Stomach smooth muscle (tissue), 2 donors: ENCODE measurements around the gene KCND2.

Experiments
- H3K27ac ChIP-seq: one replicate; pipeline ENCODE4 v1.7.0; 2013; ENCODE audit warnings: mild to moderate bottlenecking, low read length, inconsistent platforms
- H3K27me3 ChIP-seq, 2 donors: one replicate each; pipeline ENCODE4 v1.7.0; 2013; ENCODE audit warnings: low read length in 2 of 2; ENCODE audit not compliant: insufficient read depth in 2 of 2, control insufficient read depth in 1 of 2
- H3K36me3 ChIP-seq, 2 donors: one replicate each; pipeline ENCODE4 v1.7.0; 2013; ENCODE audit warnings: low read length in 2 of 2; ENCODE audit not compliant: control insufficient read depth in 2 of 2, insufficient read depth in 2 of 2
- H3K4me1 ChIP-seq: one replicate; pipeline ENCODE4 v1.7.0; 2013; ENCODE audit warnings: low read length; ENCODE audit not compliant: control insufficient read depth, insufficient read depth
- H3K4me3 ChIP-seq, 2 donors: one replicate each; pipeline ENCODE4 v1.7.0; 2013; ENCODE audit warnings: low read length in 2 of 2
- H3K9ac ChIP-seq, 2 donors: one replicate each; pipeline ENCODE4 v1.7.0; 2013; ENCODE audit warnings: low read length in 2 of 2, mild to moderate bottlenecking in 1 of 2
- H3K9me3 ChIP-seq, 2 donors: one replicate each; pipeline ENCODE4 v1.7.0; 2013; ENCODE audit warnings: low read length in 2 of 2; ENCODE audit not compliant: control insufficient read depth in 2 of 2
- donor health status: healthy.
- donor health status: Pancreatic carcinoma.

Gene KCND2

GRCh38 chr7:120720317-120720716, 447.3 kb downstream of the KCND2 start:
- no peaks in the 10 kb centered on the region for H3K4me1 ChIP-seq
- no peak overlapping the region for H3K9ac ChIP-seq
- no peak overlapping the region for H3K4me3 ChIP-seq
- H3K36me3 ChIP-seq: no peaks in the 10 kb centered on the region
- no peak overlapping the region for H3K27ac ChIP-seq
- H3K9me3 ChIP-seq: no peaks in the 10 kb centered on the region
- H3K27me3 ChIP-seq: peaks cover 0 to 3% of the 10 kb centered on the region in 2 donors

GRCh38 chr7:120723465-120724385, 450.8 kb downstream of the KCND2 start:
- Histone ChIP-seq H3K27ac (no peak overlapping the region), H3K9ac (no peak overlapping the region)

GRCh38 chr7:120724448-120724847, 451.5 kb downstream of the KCND2 start:
- Histone ChIP-seq H3K4me1 (no peaks in the 10 kb centered on the region), H3K9ac (no peak overlapping the region), H3K4me3 (no peak overlapping the region), H3K27me3 (peaks cover 0 to 3% of the 10 kb centered on the region in 2 donors), H3K27ac (no peak overlapping the region), H3K9me3 (no peaks in the 10 kb centered on the region), H3K36me3 (no peaks in the 10 kb centered on the region)

More at GRCh38 chr7:120723465-120724385, 450.8 kb downstream of the KCND2 start:
- Histone ChIP-seq H3K4me3 (no peak overlapping the region), H3K9me3 (no peaks in the 10 kb centered on the region), H3K4me1 (no peaks in the 10 kb centered on the region), H3K27me3 (peaks cover 0 to 3% of the 10 kb centered on the region in 2 donors), H3K36me3 (no peaks in the 10 kb centered on the region)

- no peak overlapping the region for H3K9ac ChIP-seq
- no peaks in the 10 kb centered on the region for H3K4me1 ChIP-seq
- H3K27ac ChIP-seq: no peak overlapping the region
- H3K36me3 ChIP-seq: no peaks in the 10 kb centered on the region
- H3K9me3 ChIP-seq: no peaks in the 10 kb centered on the region
- H3K27me3 ChIP-seq: peaks cover 0 to 3% of the 10 kb centered on the region in 2 donors
- no peak overlapping the region for H3K4me3 ChIP-seq
These were observed 452.0 kb downstream of the KCND2 start for GRCh38 chr7:120724955-120725354.

GRCh38 chr7:120725376-120726039, 452.5 kb downstream of the KCND2 start:
- Histone ChIP-seq H3K27me3 (peaks cover 0 to 3% of the 10 kb centered on the region in 2 donors), H3K4me3 (no peak overlapping the region), H3K9ac (no peak overlapping the region), H3K4me1 (no peaks in the 10 kb centered on the region), H3K36me3 (no peaks in the 10 kb centered on the region), H3K27ac (no peak overlapping the region), H3K9me3 (no peaks in the 10 kb centered on the region)

- no peaks in the 10 kb centered on the region for H3K36me3 ChIP-seq
- H3K27ac ChIP-seq: no peak overlapping the region
- no peak overlapping the region for H3K9ac ChIP-seq
- no peaks in the 10 kb centered on the region for H3K9me3 ChIP-seq
- H3K4me3 ChIP-seq: no peak overlapping the region
- H3K4me1 ChIP-seq: no peaks in the 10 kb centered on the region
- peaks cover 0 to 3% of the 10 kb centered on the region in 2 donors for H3K27me3 ChIP-seq
These were observed 456.3 kb downstream of the KCND2 start for GRCh38 chr7:120729245-120729644.

- Histone ChIP-seq H3K27me3 (no peaks in the 10 kb centered on the region), H3K4me1 (no peaks in the 10 kb centered on the region), H3K4me3 (no peak overlapping the region), H3K9ac (no peak overlapping the region), H3K36me3 (no peaks in the 10 kb centered on the region), H3K9me3 (no peaks in the 10 kb centered on the region), H3K27ac (no peak overlapping the region)
These were observed 458.3 kb downstream of the KCND2 start for GRCh38 chr7:120731271-120731670.

- no peaks in the 10 kb centered on the region for H3K9me3 ChIP-seq
- H3K4me3 ChIP-seq: no peak overlapping the region
- H3K4me1 ChIP-seq: no peaks in the 10 kb centered on the region
- no peaks in the 10 kb centered on the region for H3K36me3 ChIP-seq
- no peak overlapping the region for H3K9ac ChIP-seq
- H3K27ac ChIP-seq: no peak overlapping the region
- H3K27me3 ChIP-seq: no peaks in the 10 kb centered on the region
These were observed 459.3 kb downstream of the KCND2 start for GRCh38 chr7:120732256-120732655.

GRCh38 chr7:120733143-120733542, 460.2 kb downstream of the KCND2 start:
- no peaks in the 10 kb centered on the region for H3K36me3 ChIP-seq
- H3K4me3 ChIP-seq: no peak overlapping the region
- H3K4me1 ChIP-seq: no peaks in the 10 kb centered on the region
- H3K27ac ChIP-seq: no peak overlapping the region
- H3K27me3 ChIP-seq: no peaks in the 10 kb centered on the region
- H3K9ac ChIP-seq: no peak overlapping the region
- H3K9me3 ChIP-seq: no peaks in the 10 kb centered on the region

- no peaks in the 10 kb centered on the region for H3K4me1 ChIP-seq
- no peaks in the 10 kb centered on the region for H3K36me3 ChIP-seq
- no peaks in the 10 kb centered on the region for H3K9me3 ChIP-seq
- no peak overlapping the region for H3K9ac ChIP-seq
- no peak overlapping the region for H3K27ac ChIP-seq
- H3K4me3 ChIP-seq: no peak overlapping the region
- H3K27me3 ChIP-seq: no peaks in the 10 kb centered on the region
These were observed 460.9 kb downstream of the KCND2 start for GRCh38 chr7:120733835-120734234.

- Histone ChIP-seq H3K27ac (no peak overlapping the region), H3K36me3 (no peaks in the 10 kb centered on the region), H3K9ac (no peak overlapping the region), H3K4me1 (no peaks in the 10 kb centered on the region), H3K4me3 (no peak overlapping the region), H3K9me3 (no peaks in the 10 kb centered on the region), H3K27me3 (no peaks in the 10 kb centered on the region)
These were observed 462.8 kb downstream of the KCND2 start for GRCh38 chr7:120735791-120736190.
